Adipocyte (in vitro differentiated cells): Measurements from ENCODE around the gene MMP19.

Experiments
- DNase-seq: peaks from one replicate; pipeline ENCODE4 v3.0.0-alpha.2; 2015; ENCODE audit warnings: low read depth
- H3K27me3 ChIP-seq: replicated peaks from 2 replicates; pipeline ENCODE4 v1.7.0; 2013; ENCODE audit warnings: mild to moderate bottlenecking, low read length, moderate library complexity; ENCODE audit not compliant: control insufficient read depth, insufficient read depth
- H3K36me3 ChIP-seq: 2 replicates; pipeline ENCODE4 v1.7.0; 2013; ENCODE audit warnings: low read length, mild to moderate bottlenecking, moderate library complexity; ENCODE audit not compliant: control insufficient read depth, insufficient read depth, severe bottlenecking
- H3K4me1 ChIP-seq: 2 replicates; pipeline ENCODE4 v1.7.0; 2013; ENCODE audit warnings: mild to moderate bottlenecking, low read length, moderate library complexity; ENCODE audit not compliant: control insufficient read depth, insufficient read depth
- H3K4me3 ChIP-seq: 2 replicates; pipeline ENCODE4 v1.7.0; 2013; ENCODE audit warnings: mild to moderate bottlenecking, low read length, moderate library complexity
- H3K9ac ChIP-seq: 2 replicates; pipeline ENCODE4 v1.7.0; 2013; ENCODE audit warnings: mild to moderate bottlenecking, low read length, moderate library complexity
- H3K9me3 ChIP-seq: 2 replicates; pipeline ENCODE4 v1.7.0; 2013; ENCODE audit warnings: mild to moderate bottlenecking, low read length, moderate library complexity; ENCODE audit not compliant: control insufficient read depth

Gene MMP19

GRCh38 chr12:55861396-55861795, 18.7 kb upstream of the MMP19 start:
- Histone ChIP-seq H3K36me3 (no peaks in the 10 kb centered on the region), H3K4me1 (no peaks in the 10 kb centered on the region), H3K27me3 (no peaks in the 10 kb centered on the region), H3K9me3 (no peaks in the 10 kb centered on the region), H3K9ac (no peak overlapping the region), H3K4me3 (no peak overlapping the region)
- no peak for DNase-seq

DNA sequence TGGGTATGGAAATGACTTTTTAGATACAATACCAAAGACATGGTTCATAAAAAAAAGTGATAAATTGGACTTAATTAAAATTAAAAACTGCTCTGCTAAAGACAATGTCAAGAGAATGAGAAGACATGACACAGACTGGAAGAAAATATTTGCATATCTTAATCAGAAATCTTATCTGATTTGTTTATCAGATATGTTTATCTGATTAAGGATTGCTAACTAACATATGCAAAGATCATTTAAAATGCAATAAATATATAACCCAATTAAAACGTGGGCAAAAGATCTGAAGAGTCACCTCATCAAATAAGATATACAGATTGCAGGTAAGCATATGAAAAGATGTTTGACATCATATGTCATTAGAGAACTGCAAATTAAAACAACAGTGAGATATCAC, 10.0 kb upstream of the MMP19 start:
- Histone ChIP-seq H3K4me1 (peaks cover 29% of the 10 kb centered on the region), H3K9ac (no peak overlapping the region), H3K4me3 (no peak overlapping the region), H3K27me3 (no peaks in the 10 kb centered on the region), H3K36me3 (no peaks in the 10 kb centered on the region), H3K9me3 (no peaks in the 10 kb centered on the region)
- no peak for DNase-seq

DNA sequence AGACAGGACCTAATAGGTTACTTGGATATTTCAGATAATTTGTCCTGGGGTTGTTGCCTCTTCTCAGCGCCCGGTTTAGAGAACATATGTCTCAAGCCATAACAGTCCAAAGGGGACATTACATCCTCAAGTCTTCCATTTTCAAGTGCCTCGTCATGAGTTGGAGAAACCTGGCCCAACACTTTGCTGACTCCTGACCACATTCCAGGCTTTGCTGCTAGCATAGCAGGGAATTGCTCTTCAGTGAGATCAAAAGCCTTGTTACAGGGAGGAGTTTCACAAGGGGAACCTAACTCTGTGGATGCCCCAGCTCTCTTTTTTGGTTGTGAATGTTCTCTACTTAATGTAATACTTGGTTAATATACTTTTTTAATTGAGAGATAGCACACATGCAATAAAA, 8.2 kb upstream of the MMP19 start:
- Histone ChIP-seq H3K9ac (peak overlapping the region; percentile 89), H3K9me3 (no peaks in the 10 kb centered on the region), H3K4me3 (peak overlapping the region; percentile 31), H3K4me1 (peaks cover 48% of the 10 kb centered on the region), H3K27me3 (no peaks in the 10 kb centered on the region), H3K36me3 (no peaks in the 10 kb centered on the region)
- DNase-seq = peak; percentile 41

DNA sequence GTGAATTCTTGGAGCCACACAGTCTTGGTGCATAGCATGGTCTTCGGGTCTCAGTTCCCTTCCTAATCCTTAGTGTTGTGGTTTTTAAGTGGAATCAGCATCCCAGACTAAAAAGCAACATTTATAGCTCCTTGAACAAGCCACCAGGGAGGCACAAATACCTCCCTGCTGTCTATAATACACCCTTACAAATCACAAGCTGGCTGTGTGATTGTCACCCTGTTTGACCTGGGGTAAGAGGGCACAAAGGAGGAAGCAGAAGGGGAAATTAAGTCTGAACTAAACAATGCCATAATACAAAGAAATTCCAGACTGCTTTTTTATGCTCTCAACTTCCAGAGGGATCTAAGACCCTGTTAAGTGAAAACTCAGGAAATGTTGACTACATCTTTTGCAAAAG, 7.7 kb upstream of the MMP19 start:
- no peaks in the 10 kb centered on the region for H3K27me3 ChIP-seq

GRCh38 chr12:55849616-55850343, 7.0 kb upstream of the MMP19 start:
- Histone ChIP-seq H3K9ac (peak overlapping the region; percentile 89), H3K4me1 (peaks cover 58% of the 10 kb centered on the region), H3K27me3 (no peaks in the 10 kb centered on the region), H3K36me3 (no peaks in the 10 kb centered on the region), H3K4me3 (peak overlapping the region; percentile 31), H3K9me3 (no peaks in the 10 kb centered on the region)
- peak; percentile 39 for DNase-seq

More for the DNA sequence above, 7.7 kb upstream of the MMP19 start:
- DNase-seq = no peak
- Histone ChIP-seq H3K36me3 (no peaks in the 10 kb centered on the region), H3K4me3 (peak overlapping the region; percentile 31), H3K4me1 (peaks cover 53% of the 10 kb centered on the region), H3K9ac (peak overlapping the region; percentile 89), H3K9me3 (no peaks in the 10 kb centered on the region)

DNA sequence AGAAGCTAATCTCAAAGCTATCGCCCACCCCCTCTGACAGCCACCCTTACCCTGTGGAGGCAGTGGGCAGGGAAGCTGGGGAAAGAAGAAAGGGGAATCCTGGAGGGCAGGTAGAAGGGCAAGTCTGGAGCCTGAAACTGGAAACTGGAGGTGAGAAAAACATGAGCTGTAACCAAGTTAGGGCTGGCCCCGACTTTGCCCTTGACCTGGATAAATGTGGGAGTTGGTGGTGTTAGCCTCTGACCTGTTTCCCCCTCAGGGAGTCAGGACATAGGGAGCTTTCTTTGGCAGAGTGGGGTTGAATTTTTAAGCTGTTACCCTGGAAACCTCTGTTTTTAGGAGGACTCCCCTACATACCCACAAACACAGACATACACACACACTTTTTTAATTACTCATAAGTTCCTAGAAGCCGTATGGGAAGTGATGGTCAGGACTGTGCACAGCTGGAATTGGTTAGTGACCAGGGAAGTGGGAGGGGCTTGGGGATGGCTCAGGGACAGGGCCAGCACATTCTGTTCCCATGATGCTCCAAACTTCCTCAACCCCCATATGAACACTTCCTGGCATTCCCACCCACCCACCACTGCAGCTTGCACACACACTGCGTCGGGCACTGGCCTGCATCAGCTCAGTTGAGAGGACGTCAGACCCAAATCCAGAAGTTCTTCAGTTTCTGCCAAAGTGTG, 5.0 kb upstream of the MMP19 start:
- H3K9ac ChIP-seq = peak overlapping the region; percentile 89
- peak overlapping the region; percentile 73 for H3K4me3 ChIP-seq
- DNase-seq = peak; percentile 99
- no peaks in the 10 kb centered on the region for H3K27me3 ChIP-seq
- no peaks in the 10 kb centered on the region for H3K9me3 ChIP-seq
- H3K36me3 ChIP-seq = no peaks in the 10 kb centered on the region
- peaks cover 70% of the 10 kb centered on the region for H3K4me1 ChIP-seq

GRCh38 chr12:55847033-55847432, 4.3 kb upstream of the MMP19 start:
- Histone ChIP-seq H3K9ac (peak overlapping the region; percentile 83), H3K4me3 (peak overlapping the region; percentile 63), H3K4me1 (peaks cover 74% of the 10 kb centered on the region), H3K36me3 (no peaks in the 10 kb centered on the region), H3K27me3 (no peaks in the 10 kb centered on the region), H3K9me3 (no peaks in the 10 kb centered on the region)
- peak; percentile 77 for DNase-seq

- Histone ChIP-seq H3K9ac (peak overlapping the region; percentile 83), H3K4me3 (peak overlapping the region; percentile 41), H3K4me1 (peaks cover 81% of the 10 kb centered on the region), H3K27me3 (no peaks in the 10 kb centered on the region), H3K36me3 (peaks cover 2% of the 10 kb centered on the region), H3K9me3 (no peaks in the 10 kb centered on the region)
- DNase-seq = peak; percentile 54
Observed at GRCh38 chr12:55845785-55846496, 3.2 kb upstream of the MMP19 start.

GRCh38 chr12:55845361-55845760, 2.6 kb upstream of the MMP19 start:
- H3K27me3 ChIP-seq = no peaks in the 10 kb centered on the region

DNA sequence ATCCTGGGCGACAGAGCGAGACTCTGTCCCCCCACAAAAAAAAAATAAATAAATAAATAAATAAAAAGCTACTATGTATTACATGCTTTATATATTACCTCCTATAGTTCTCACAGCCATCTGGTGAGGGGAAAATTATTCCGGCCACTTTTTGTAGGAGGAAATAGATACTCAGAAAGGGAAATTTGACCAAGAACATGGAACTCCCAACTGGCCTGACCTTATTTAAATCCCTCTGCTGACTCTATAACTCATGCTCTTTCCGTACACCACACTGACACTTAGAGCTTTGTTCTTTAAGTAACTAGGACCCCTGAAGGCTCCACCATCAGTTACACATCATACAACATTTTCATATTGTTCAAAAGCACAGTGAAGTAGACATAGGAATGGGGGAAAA, 2.2 kb upstream of the MMP19 start:
- Histone ChIP-seq H3K4me3 (peak overlapping the region; percentile 41), H3K9me3 (no peaks in the 10 kb centered on the region), H3K36me3 (peaks cover 10% of the 10 kb centered on the region), H3K9ac (peak overlapping the region; percentile 83), H3K4me1 (peaks cover 76% of the 10 kb centered on the region), H3K27me3 (no peaks in the 10 kb centered on the region)
- no peak for DNase-seq

More at GRCh38 chr12:55845361-55845760, 2.6 kb upstream of the MMP19 start:
- Histone ChIP-seq H3K36me3 (peaks cover 8% of the 10 kb centered on the region), H3K9me3 (no peaks in the 10 kb centered on the region), H3K4me1 (peaks cover 80% of the 10 kb centered on the region), H3K9ac (peak overlapping the region; percentile 83), H3K4me3 (peak overlapping the region; percentile 41)
- DNase-seq = no peak

DNA sequence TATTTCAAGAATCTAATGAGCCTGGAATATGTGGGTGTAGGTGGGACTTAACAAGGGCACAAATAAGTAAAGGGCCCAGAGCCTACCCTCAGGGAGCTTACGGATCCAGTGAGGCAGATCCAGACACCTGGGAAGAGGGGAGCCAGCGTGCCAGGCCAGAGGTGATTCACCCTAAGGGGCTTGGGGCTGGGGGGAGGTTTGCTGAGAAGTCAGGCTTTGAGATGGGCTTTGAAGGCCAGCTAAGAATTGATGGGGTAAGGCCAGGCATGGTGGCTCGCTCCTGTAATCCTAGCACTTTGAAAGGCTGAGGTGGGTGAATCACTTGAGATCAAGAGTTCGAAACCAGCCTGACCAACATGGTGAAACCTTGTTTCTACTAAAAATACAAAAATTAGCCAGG, 695 bp upstream of the MMP19 start:
- no peaks in the 10 kb centered on the region for H3K9me3 ChIP-seq
- peaks cover 22% of the 10 kb centered on the region for H3K36me3 ChIP-seq
- H3K4me3 ChIP-seq = no peak overlapping the region
- peaks cover 67% of the 10 kb centered on the region for H3K4me1 ChIP-seq
- no peaks in the 10 kb centered on the region for H3K27me3 ChIP-seq
- peak overlapping the region; percentile 92 for H3K9ac ChIP-seq
- no peak for DNase-seq
